Measurements from ENCODE around the gene TEKT2. TPM values are rescaled to one million over a fixed set of nuclear protein-coding genes. Genes with fewer than 3 reads are reported as not detected.

TEKT2 gene
- total and polyA plus RNA-seq, 2 donors (not counting 1 experiment from before 2014, with no cell fraction given), result 0.09 to 0.50 TPM

DNA sequence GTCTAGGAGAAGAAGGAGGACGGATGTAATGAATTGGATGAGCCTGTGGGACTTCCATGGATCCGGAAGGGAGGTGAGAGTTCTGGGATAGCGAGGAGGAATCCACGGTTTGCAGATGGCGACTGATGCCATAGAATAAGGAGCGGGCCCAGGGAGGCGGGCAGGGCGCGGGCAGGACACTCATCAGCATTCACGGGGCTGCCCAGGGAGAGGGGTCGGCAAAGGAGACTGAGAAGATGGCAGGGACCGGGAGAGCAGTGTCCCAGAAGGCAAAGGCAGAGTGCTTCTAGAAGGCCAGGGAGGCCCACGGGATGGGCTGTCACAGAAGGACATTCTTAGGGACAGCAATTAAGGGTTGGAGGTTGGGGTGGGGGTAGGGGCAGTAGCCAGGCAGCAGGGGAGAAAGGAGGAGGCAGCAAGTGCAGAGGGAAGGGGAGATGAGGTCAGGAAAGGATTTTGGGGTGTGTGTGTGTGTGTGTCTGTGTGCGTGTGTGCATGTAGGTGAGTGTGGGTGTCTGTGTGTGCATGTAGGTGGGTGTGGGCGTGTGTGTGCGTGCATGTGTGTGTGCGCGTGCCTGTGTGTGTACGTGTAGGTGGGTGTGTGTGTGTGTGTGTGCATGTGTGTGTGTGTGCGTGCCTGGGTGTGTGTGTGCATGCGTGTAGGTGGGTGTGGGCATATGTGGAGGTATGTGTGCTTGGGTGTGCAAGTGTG is 42.3 kb downstream of the TEKT2 start:
- H3K4me1 ChIP-seq (ENCODE audit: control insufficient read depth, extremely low read depth, insufficient read depth, low read length), result no peaks in the 10 kb centered on the region
- TF ChIP-seq EZH2 (IDR thresholded peaks at IDR 0.05; ENCODE audit: low read length, missing control alignments), result no peak
- TF ChIP-seq, protein P1, sequence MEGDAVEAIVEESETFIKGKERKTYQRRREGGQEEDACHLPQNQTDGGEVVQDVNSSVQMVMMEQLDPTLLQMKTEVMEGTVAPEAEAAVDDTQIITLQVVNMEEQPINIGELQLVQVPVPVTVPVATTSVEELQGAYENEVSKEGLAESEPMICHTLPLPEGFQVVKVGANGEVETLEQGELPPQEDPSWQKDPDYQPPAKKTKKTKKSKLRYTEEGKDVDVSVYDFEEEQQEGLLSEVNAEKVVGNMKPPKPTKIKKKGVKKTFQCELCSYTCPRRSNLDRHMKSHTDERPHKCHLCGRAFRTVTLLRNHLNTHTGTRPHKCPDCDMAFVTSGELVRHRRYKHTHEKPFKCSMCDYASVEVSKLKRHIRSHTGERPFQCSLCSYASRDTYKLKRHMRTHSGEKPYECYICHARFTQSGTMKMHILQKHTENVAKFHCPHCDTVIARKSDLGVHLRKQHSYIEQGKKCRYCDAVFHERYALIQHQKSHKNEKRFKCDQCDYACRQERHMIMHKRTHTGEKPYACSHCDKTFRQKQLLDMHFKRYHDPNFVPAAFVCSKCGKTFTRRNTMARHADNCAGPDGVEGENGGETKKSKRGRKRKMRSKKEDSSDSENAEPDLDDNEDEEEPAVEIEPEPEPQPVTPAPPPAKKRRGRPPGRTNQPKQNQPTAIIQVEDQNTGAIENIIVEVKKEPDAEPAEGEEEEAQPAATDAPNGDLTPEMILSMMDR (conservative IDR thresholded peaks at IDR 0.05 in 1 of 2, IDR thresholded peaks at IDR 0.05 in 1 of 2; ENCODE audit: low read depth in 1 of 2, low read length in 2 of 2), result no peak
- peaks cover 3% of the 10 kb centered on the region for H3K27me3 ChIP-seq (ENCODE audit: control insufficient read depth, insufficient read depth, low read length)
- no peak for DNase-seq (ENCODE audit: low read depth in 2 of 2)
- no peak overlapping the region for H3K27ac ChIP-seq (ENCODE audit: insufficient read depth, low read length)
- no peaks in the 10 kb centered on the region for H3K9me3 ChIP-seq (ENCODE audit: control insufficient read depth, insufficient read depth, low read depth, low read length)
- no peaks in the 10 kb centered on the region for H3K36me3 ChIP-seq (ENCODE audit: control insufficient read depth, insufficient read depth, low read length)
- no peak overlapping the region for H2AFZ ChIP-seq (ENCODE audit: low read length)
- H3K4me2 ChIP-seq (ENCODE audit: extremely low read depth, insufficient read depth, low read length), result no peak overlapping the region
- H3K9ac ChIP-seq (ENCODE audit: insufficient read depth, low read length), result no peak overlapping the region
- H3K4me3 ChIP-seq (replicated peaks in 1 of 4; ENCODE audit: control extremely low read depth in 1 of 4, insufficient read depth in 1 of 4, low read depth in 3 of 4, low read length in 4 of 4), result no peak overlapping the region
- no peaks in the 10 kb centered on the region for H3K79me2 ChIP-seq (ENCODE audit: control insufficient read depth, insufficient read depth, low read length)
- H4K20me1 ChIP-seq (ENCODE audit: control insufficient read depth, extremely low read depth, insufficient read depth, low read length), result no peaks in the 10 kb centered on the region

DNA sequence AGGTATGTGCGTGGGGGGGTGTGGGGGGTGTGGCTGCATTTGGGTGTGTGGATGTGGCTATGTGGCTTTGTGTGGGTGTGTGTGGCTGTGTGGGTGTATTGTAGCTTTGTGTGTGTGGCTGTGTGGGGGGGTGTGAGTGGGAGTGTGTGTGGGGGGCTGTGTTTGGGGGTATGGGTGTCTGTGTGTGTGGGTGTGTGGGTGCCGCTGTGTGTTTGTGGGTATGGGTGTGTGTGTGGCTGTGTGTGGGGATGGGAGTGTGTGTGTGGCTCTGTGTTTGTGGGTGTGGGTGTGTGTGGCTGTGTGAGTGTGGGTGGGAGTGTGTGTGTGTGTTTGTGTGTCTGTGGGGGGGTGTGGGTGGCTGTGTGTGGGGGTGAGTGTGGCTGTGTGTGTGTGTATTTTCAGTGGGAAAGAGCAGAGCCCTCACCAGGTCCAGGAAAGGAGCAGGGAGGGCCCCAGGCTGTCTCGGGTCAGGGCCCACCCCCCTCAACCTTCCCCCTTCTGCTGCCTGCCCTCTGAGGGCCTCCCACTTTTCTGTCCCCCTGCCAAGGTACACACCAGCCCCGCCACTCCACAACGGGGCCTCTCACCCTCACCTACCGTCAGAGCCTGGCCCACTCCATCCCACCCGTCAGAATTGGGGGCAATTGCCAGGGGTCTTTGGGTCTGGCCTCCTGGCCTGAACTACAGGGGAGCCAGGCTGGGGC is 43.1 kb downstream of the TEKT2 start:
- no peaks in the 10 kb centered on the region for H3K9me3 ChIP-seq (ENCODE audit: control insufficient read depth, insufficient read depth, low read depth, low read length)
- H3K4me3 ChIP-seq (replicated peaks in 1 of 4; ENCODE audit: control extremely low read depth in 1 of 4, insufficient read depth in 1 of 4, low read depth in 3 of 4, low read length in 4 of 4), result no peak overlapping the region
- H3K27me3 ChIP-seq (ENCODE audit: control insufficient read depth, insufficient read depth, low read length), result peaks cover 3% of the 10 kb centered on the region
- H3K36me3 ChIP-seq (ENCODE audit: control insufficient read depth, insufficient read depth, low read length), result no peaks in the 10 kb centered on the region
- TF ChIP-seq, protein P1 (conservative IDR thresholded peaks at IDR 0.05 in 1 of 2, IDR thresholded peaks at IDR 0.05 in 1 of 2; ENCODE audit: low read depth in 1 of 2, low read length in 2 of 2), result no peak
- TF ChIP-seq EZH2 (IDR thresholded peaks at IDR 0.05; ENCODE audit: low read length, missing control alignments), result no peak
- no peak for DNase-seq (ENCODE audit: low read depth in 2 of 2)
- H3K27ac ChIP-seq (ENCODE audit: insufficient read depth, low read length), result no peak overlapping the region
- no peaks in the 10 kb centered on the region for H3K4me1 ChIP-seq (ENCODE audit: control insufficient read depth, extremely low read depth, insufficient read depth, low read length)
- no peak overlapping the region for H2AFZ ChIP-seq (ENCODE audit: low read length)
- H4K20me1 ChIP-seq (ENCODE audit: control insufficient read depth, extremely low read depth, insufficient read depth, low read length), result no peaks in the 10 kb centered on the region
- no peaks in the 10 kb centered on the region for H3K79me2 ChIP-seq (ENCODE audit: control insufficient read depth, insufficient read depth, low read length)
- H3K4me2 ChIP-seq (ENCODE audit: extremely low read depth, insufficient read depth, low read length), result no peak overlapping the region
- no peak overlapping the region for H3K9ac ChIP-seq (ENCODE audit: insufficient read depth, low read length)

DNA sequence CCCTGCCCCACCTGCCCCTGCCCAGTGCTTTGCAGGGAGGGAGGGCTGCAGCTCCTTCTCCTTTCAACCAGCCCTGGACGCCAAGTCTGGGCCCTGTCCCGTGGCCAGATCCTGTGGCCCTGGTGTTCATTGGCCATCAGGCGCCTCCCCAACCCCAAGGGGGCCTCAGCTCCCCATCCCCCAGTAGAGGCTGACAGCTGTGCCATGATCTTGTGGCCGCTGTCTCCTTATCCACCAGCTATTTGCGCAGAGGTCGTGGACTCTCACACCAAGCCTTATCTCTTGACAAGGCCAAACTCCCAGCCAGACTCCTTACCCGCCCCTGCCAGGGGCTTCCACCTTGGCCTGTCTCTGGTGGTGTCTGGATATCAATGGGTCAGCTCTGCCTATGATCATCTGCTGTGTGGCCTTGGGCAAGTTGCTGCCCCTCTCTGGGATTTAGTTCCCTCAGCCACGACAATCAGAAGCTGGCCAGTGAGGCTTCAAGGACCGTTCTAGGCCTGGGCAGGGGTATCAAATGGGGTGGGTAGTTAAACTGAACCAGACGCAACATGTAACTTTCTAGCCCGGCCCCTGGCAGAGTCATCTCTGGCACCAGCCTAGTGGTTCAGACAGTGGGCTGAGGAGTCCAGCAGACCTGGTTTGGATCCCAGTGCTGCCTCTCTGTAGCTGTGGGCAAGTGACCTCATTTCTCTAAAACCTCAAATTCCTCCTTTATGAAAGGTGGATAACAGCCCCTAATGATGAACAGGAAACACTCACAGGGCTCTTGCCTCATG is 44.4 kb downstream of the TEKT2 start:
- Histone ChIP-seq H3K4me2 (ENCODE audit: extremely low read depth, insufficient read depth, low read length) (no peak overlapping the region), H3K4me1 (ENCODE audit: control insufficient read depth, extremely low read depth, insufficient read depth, low read length) (peaks cover 1% of the 10 kb centered on the region), H3K27ac (ENCODE audit: insufficient read depth, low read length) (no peak overlapping the region), H3K79me2 (ENCODE audit: control insufficient read depth, insufficient read depth, low read length) (no peaks in the 10 kb centered on the region), H3K27me3 (ENCODE audit: control insufficient read depth, insufficient read depth, low read length) (peaks cover 3% of the 10 kb centered on the region), H3K4me3 (replicated peaks in 1 of 4; ENCODE audit: control extremely low read depth in 1 of 4, insufficient read depth in 1 of 4, low read depth in 3 of 4, low read length in 4 of 4) (no peak overlapping the region), H4K20me1 (ENCODE audit: control insufficient read depth, extremely low read depth, insufficient read depth, low read length) (no peaks in the 10 kb centered on the region), H2AFZ (ENCODE audit: low read length) (no peak overlapping the region), H3K36me3 (ENCODE audit: control insufficient read depth, insufficient read depth, low read length) (no peaks in the 10 kb centered on the region), H3K9ac (ENCODE audit: insufficient read depth, low read length) (no peak overlapping the region), H3K9me3 (ENCODE audit: control insufficient read depth, insufficient read depth, low read depth, low read length) (no peaks in the 10 kb centered on the region)
- TF ChIP-seq, protein P1 (conservative IDR thresholded peaks at IDR 0.05 in 1 of 2, IDR thresholded peaks at IDR 0.05 in 1 of 2; ENCODE audit: low read depth in 1 of 2, low read length in 2 of 2), result no peak
- no peak for TF ChIP-seq EZH2 (IDR thresholded peaks at IDR 0.05; ENCODE audit: low read length, missing control alignments)
- peak in 1 of 2 donors; percentile 90 for DNase-seq (ENCODE audit: low read depth in 2 of 2)

Measured in fibroblast of lung (primary cell).